Activated naive CD8-positive, alpha-beta T cell treated with anti-CD3 and anti-CD28 coated beads, Interleukin-2, amount 50 U/mL, for 24 hours (primary cell): Measurements from ENCODE around the gene PPP2R1B.

Source experiments
- ATAC-seq: fragments of 150-1000 bp; cut with Tn5 transposase; one replicate; pipeline ENCODE4 v1.10.0; 2021
- DNase-seq: peaks from one replicate; pipeline ENCODE4 v3.0.0; 2021
- H3K27ac Mint-ChIP-seq: one replicate; pipeline ENCODE4 v1.8.0; 2021; ENCODE audit warnings: mild to moderate bottlenecking, mixed read lengths
- H3K27me3 Mint-ChIP-seq: one replicate; pipeline ENCODE4 v1.8.0; 2021; ENCODE audit warnings: mixed read lengths
- H3K36me3 Mint-ChIP-seq: one replicate; pipeline ENCODE4 v1.8.0; 2021; ENCODE audit warnings: low read depth, mixed read lengths
- H3K4me1 Mint-ChIP-seq: one replicate; pipeline ENCODE4 v1.8.0; 2021; ENCODE audit warnings: mixed read lengths
- H3K4me3 Mint-ChIP-seq: one replicate; pipeline ENCODE4 v1.8.0; 2021; ENCODE audit warnings: mild to moderate bottlenecking, moderate library complexity, mixed read lengths
- H3K9me3 Mint-ChIP-seq: one replicate; pipeline ENCODE4 v1.8.0; 2021; ENCODE audit warnings: mixed read lengths

Gene PPP2R1B

GRCh38 chr11:111765984-111766833 lies at the start of gene PPP2R1B:
Gene PPP2R1B, minus strand, starts transcription at chr11:111766389. Its CDS starts 28 bp downstream, at chr11:111766361.
- peaks cover 34% of the 10 kb centered on the region for H3K4me1 Mint-ChIP-seq
- no peaks in the 10 kb centered on the region for H3K9me3 Mint-ChIP-seq
- ATAC-seq (peak; percentile 95), DNase-seq (peak; percentile 78)
- peak within 1 kb of the TSS; percentile 92 for H3K27ac Mint-ChIP-seq
- peak within 1 kb of the TSS; percentile 97 for H3K4me3 Mint-ChIP-seq
- H3K36me3 Mint-ChIP-seq: peaks cover 27% of the 10 kb centered on the region
- H3K27me3 Mint-ChIP-seq: no peaks in the 10 kb centered on the region

- no peaks in the 10 kb centered on the region for H3K4me1 Mint-ChIP-seq
- no peak overlapping the region for H3K27ac Mint-ChIP-seq
- no peak overlapping the region for H3K4me3 Mint-ChIP-seq
- H3K27me3 Mint-ChIP-seq: no peaks in the 10 kb centered on the region
- H3K36me3 Mint-ChIP-seq: peaks cover 23% of the 10 kb centered on the region
- DNase-seq (no peak), ATAC-seq (no peak)
- H3K9me3 Mint-ChIP-seq: no peaks in the 10 kb centered on the region
These were observed 49.3 kb upstream of the PPP2R1B start for GRCh38 chr11:111815489-111815888.

GRCh38 chr11:111814557-111815320 lies 48.5 kb upstream of the PPP2R1B start:
- no peak overlapping the region for H3K4me3 Mint-ChIP-seq
- H3K27me3 Mint-ChIP-seq: no peaks in the 10 kb centered on the region
- H3K36me3 Mint-ChIP-seq: peaks cover 23% of the 10 kb centered on the region
- no peak for ATAC-seq
- no peaks in the 10 kb centered on the region for H3K9me3 Mint-ChIP-seq
- H3K4me1 Mint-ChIP-seq: no peaks in the 10 kb centered on the region
- no peak for DNase-seq
- H3K27ac Mint-ChIP-seq: no peak overlapping the region

GRCh38 chr11:111814106-111814505 lies 47.9 kb upstream of the PPP2R1B start:
- DNase-seq (no peak), ATAC-seq (no peak)
- Mint-ChIP-seq H3K27ac (no peak overlapping the region), H3K9me3 (no peaks in the 10 kb centered on the region), H3K36me3 (peaks cover 21% of the 10 kb centered on the region), H3K4me1 (no peaks in the 10 kb centered on the region), H3K4me3 (no peak overlapping the region), H3K27me3 (no peaks in the 10 kb centered on the region)

GRCh38 chr11:111812211-111812610 lies 46.0 kb upstream of the PPP2R1B start:
- ATAC-seq (no peak), DNase-seq (no peak)
- no peaks in the 10 kb centered on the region for H3K27me3 Mint-ChIP-seq
- H3K4me3 Mint-ChIP-seq: no peak overlapping the region
- H3K9me3 Mint-ChIP-seq: no peaks in the 10 kb centered on the region
- H3K36me3 Mint-ChIP-seq: peaks cover 24% of the 10 kb centered on the region
- H3K27ac Mint-ChIP-seq: no peak overlapping the region
- no peaks in the 10 kb centered on the region for H3K4me1 Mint-ChIP-seq

GRCh38 chr11:111811445-111811844 lies 45.3 kb upstream of the PPP2R1B start:
- DNase-seq: no peak
- H3K27ac Mint-ChIP-seq: no peak overlapping the region
- H3K27me3 Mint-ChIP-seq: no peaks in the 10 kb centered on the region
- H3K36me3 Mint-ChIP-seq: peaks cover 23% of the 10 kb centered on the region
- no peaks in the 10 kb centered on the region for H3K9me3 Mint-ChIP-seq
- H3K4me3 Mint-ChIP-seq: no peak overlapping the region
- no peak for ATAC-seq
- H3K4me1 Mint-ChIP-seq: no peaks in the 10 kb centered on the region

GRCh38 chr11:111808834-111809233 lies 42.6 kb upstream of the PPP2R1B start:
- no peaks in the 10 kb centered on the region for H3K4me1 Mint-ChIP-seq
- no peaks in the 10 kb centered on the region for H3K9me3 Mint-ChIP-seq
- no peaks in the 10 kb centered on the region for H3K27me3 Mint-ChIP-seq
- H3K36me3 Mint-ChIP-seq: peaks cover 34% of the 10 kb centered on the region
- ATAC-seq (no peak), DNase-seq (no peak)
- no peak overlapping the region for H3K27ac Mint-ChIP-seq
- no peak overlapping the region for H3K4me3 Mint-ChIP-seq

- no peaks in the 10 kb centered on the region for H3K4me1 Mint-ChIP-seq
- no peaks in the 10 kb centered on the region for H3K9me3 Mint-ChIP-seq
- ATAC-seq: no peak
- no peak for DNase-seq
- no peak overlapping the region for H3K4me3 Mint-ChIP-seq
- no peak overlapping the region for H3K27ac Mint-ChIP-seq
- peaks cover 37% of the 10 kb centered on the region for H3K36me3 Mint-ChIP-seq
- no peaks in the 10 kb centered on the region for H3K27me3 Mint-ChIP-seq
These were observed 41.9 kb upstream of the PPP2R1B start for GRCh38 chr11:111808063-111808588.

GRCh38 chr11:111807076-111807475 lies 40.9 kb upstream of the PPP2R1B start:
- Mint-ChIP-seq H3K36me3 (peaks cover 42% of the 10 kb centered on the region), H3K4me3 (no peak overlapping the region), H3K4me1 (no peaks in the 10 kb centered on the region), H3K9me3 (no peaks in the 10 kb centered on the region), H3K27ac (no peak overlapping the region), H3K27me3 (no peaks in the 10 kb centered on the region)
- DNase-seq (no peak), ATAC-seq (no peak)

GRCh38 chr11:111801135-111801534 lies 34.9 kb upstream of the PPP2R1B start:
- DNase-seq (no peak), ATAC-seq (no peak)
- H3K4me3 Mint-ChIP-seq: no peak overlapping the region
- no peak overlapping the region for H3K27ac Mint-ChIP-seq
- H3K4me1 Mint-ChIP-seq: peaks cover 2% of the 10 kb centered on the region
- no peaks in the 10 kb centered on the region for H3K27me3 Mint-ChIP-seq
- peaks cover 70% of the 10 kb centered on the region for H3K36me3 Mint-ChIP-seq
- no peaks in the 10 kb centered on the region for H3K9me3 Mint-ChIP-seq

- H3K27ac Mint-ChIP-seq: no peak overlapping the region
- no peak overlapping the region for H3K4me3 Mint-ChIP-seq
- peaks cover 2% of the 10 kb centered on the region for H3K4me1 Mint-ChIP-seq
- ATAC-seq: no peak
- DNase-seq: no peak
- H3K9me3 Mint-ChIP-seq: no peaks in the 10 kb centered on the region
- H3K36me3 Mint-ChIP-seq: peaks cover 62% of the 10 kb centered on the region
- H3K27me3 Mint-ChIP-seq: no peaks in the 10 kb centered on the region
These were observed 32.1 kb upstream of the PPP2R1B start for GRCh38 chr11:111798279-111798678.

- H3K27ac Mint-ChIP-seq: no peak overlapping the region
- ATAC-seq: peak; percentile 20
- DNase-seq: no peak
- no peaks in the 10 kb centered on the region for H3K27me3 Mint-ChIP-seq
- no peaks in the 10 kb centered on the region for H3K9me3 Mint-ChIP-seq
- peaks cover 56% of the 10 kb centered on the region for H3K36me3 Mint-ChIP-seq
- H3K4me3 Mint-ChIP-seq: no peak overlapping the region
- H3K4me1 Mint-ChIP-seq: peaks cover 2% of the 10 kb centered on the region
These were observed 31.0 kb upstream of the PPP2R1B start for GRCh38 chr11:111797145-111797581.

- Mint-ChIP-seq H3K4me1 (peaks cover 2% of the 10 kb centered on the region), H3K27me3 (no peaks in the 10 kb centered on the region), H3K9me3 (no peaks in the 10 kb centered on the region), H3K4me3 (no peak overlapping the region), H3K36me3 (peaks cover 51% of the 10 kb centered on the region), H3K27ac (no peak overlapping the region)
- ATAC-seq: no peak
- no peak for DNase-seq
These were observed 30.5 kb upstream of the PPP2R1B start for GRCh38 chr11:111796696-111797095.

- ATAC-seq: no peak
- Mint-ChIP-seq H3K9me3 (no peaks in the 10 kb centered on the region), H3K4me1 (peaks cover 2% of the 10 kb centered on the region), H3K27me3 (no peaks in the 10 kb centered on the region), H3K27ac (no peak overlapping the region), H3K4me3 (no peak overlapping the region), H3K36me3 (peaks cover 46% of the 10 kb centered on the region)
- no peak for DNase-seq
These were observed 29.3 kb upstream of the PPP2R1B start for GRCh38 chr11:111795334-111795985.
